Renal pelvis (tissue), 4 donors: ENCODE measurements around the gene MYRIP. TPM values are rescaled to one million over a fixed set of nuclear protein-coding genes. Genes with fewer than 3 reads are reported as not detected.

Source experiments
- DNase-seq: peaks from one replicate; pipeline ENCODE4 v3.0.0-alpha.2; 2013
- polyA plus RNA-seq, 3 donors: library from polyadenylated mRNA; unstranded; fragments of 120-200 nt; gene quantifications; one replicate each; pipeline ENCODE4 v1.2.1, GENCODE V29; 2013; ENCODE audit not compliant: insufficient read length in 3 of 3

MYRIP gene
- polyA plus RNA-seq, 3 donors, result 1.9 to 2.0 (median 2.0) TPM

DNA sequence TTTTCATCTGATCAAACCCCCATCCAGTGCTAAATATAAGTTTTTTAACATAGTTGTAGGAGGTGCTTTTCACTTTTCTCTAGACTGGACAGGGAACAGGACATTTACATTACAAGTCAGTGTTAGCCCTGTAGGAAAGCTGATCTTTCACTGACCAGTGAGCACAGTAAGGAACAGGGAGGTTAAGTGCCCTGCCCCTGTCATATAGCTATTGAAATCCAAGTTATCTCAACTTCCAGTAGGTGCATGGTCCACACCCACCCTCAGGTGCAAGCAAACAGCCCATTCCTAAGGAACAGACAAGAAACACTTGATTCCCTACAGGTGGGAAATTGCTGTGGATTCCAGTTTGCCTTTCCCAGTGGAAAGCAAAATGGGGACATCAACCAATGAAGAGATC, 421.0 kb downstream of the MYRIP start:
- no peak for DNase-seq

DNA sequence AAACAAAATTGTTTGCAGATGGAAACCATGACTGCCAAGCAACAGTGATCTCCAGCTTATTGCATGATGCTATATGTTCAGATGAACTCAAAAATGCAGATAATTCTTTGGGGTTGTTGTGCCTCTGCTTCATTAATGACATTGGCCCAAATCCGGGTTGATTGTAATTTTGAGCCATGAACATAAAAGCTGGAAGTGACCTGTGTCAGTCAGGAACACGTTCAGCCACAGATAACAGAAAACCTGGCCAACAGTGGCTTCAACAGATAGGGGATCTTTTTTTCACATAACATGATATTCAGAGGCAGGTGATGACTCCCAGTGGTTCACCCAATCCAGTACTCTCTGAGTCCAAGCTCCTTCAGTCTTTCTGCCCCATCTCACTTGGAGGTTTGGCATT, 423.2 kb downstream of the MYRIP start:
- no peak for DNase-seq

DNA sequence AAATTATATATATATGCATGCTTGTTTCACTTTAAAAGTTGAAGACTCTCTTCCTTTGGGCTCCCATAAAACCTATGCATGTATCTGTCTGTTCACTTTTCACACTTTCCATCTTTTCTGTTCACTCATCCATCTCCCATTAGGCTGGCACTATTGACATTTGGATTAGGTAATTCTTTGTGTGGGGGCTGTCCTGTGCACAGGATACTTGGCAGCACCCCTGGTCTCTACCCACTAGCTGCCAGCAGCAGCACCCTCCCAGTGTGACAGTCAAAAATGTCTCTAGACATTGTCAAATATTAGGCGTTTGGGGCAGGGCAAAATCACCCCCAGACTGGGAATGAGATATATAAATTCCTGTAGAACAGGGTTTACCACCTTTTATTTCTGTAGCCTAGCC, 427.8 kb downstream of the MYRIP start:
- no peak for DNase-seq

DNA sequence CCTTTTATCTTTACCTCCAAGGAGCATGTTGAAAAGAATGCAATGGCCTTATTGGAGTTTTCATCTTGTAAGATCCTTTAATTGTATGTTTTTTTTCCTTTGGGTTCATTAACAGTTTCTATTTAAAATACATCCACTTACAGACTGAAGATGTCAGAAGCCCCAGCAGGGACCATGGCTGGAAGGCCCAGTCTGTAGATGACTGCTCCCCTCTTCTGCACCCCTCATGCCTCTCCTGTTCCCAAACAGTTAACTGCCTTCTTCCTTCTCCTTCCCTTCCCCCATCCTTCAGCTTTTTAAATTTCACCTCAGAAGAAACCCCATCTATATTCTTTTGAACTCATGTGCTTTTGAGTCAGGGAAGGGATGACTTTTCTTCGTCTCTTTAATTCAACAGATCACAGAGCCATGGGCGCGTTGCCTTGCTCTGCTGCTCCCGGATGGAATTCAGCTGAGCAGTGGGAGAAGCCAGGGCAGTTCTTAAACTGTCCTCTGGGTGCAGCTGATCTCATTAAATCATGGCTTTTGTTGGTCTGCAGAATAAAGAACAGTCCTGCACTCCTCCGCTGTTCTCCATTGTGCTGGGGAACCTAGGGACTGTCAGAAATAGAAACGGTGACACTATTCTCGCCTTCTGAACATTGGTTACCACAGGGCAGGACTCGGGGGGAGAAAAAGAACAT, 428.6 kb downstream of the MYRIP start:
- DNase-seq, result peak; percentile 31

DNA sequence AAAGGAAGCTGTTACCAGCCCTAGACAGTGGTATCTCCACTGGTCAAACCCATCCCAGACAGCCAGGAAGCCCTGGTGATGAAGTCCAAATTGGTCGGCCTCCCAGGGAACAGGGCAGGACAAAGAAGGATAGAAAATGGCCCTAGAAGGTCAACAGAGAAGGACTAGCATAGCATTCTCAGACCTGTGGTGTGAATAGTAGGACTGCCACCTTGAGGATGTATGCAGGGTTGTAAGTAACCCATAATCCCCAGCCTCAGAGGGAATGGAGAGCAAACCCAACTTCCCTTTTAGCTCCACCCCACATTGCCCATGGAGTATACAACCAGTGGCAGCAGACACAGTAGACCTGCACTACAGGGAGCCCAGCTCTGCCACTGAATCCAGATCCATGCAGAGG, 431.5 kb downstream of the MYRIP start:
- no peak for DNase-seq

DNA sequence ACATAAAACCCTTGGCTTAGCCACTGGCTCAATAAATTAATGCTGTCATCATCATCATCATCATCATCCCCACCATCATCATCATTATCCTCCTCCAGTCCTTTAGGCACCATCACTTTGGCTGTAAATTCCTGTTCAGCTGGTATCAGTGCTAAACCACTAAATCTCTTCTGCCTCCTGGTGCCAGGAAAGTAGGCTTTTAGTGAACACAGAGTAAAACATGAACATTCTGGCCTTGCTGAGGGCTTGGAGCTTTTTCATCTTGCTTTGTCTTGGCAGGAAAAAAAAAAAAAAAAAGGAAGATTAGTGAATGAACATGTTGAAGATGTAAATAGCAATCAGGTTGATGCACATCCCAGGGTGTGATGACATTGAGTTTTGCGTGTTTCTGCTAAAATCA, 432.8 kb downstream of the MYRIP start:
- DNase-seq, result no peak

DNA sequence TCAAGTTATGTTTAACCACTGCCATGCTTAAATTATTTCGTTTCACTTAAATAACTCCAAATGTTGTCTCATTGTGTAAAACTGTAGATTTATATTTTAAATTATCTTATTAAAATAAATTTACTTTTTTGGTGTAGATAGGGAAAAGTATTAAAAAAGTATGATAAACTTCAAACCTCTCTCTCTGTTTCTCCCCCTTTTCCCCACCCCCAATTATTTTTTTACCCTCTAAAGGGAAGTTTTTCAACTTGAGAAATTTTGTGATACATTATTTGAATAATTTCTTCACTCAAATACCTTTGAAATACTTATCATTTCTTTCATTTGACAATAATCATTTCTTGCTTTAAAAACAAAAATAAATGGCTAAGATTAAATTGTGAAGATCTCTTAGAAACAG, 433.2 kb downstream of the MYRIP start:
- no peak for DNase-seq

DNA sequence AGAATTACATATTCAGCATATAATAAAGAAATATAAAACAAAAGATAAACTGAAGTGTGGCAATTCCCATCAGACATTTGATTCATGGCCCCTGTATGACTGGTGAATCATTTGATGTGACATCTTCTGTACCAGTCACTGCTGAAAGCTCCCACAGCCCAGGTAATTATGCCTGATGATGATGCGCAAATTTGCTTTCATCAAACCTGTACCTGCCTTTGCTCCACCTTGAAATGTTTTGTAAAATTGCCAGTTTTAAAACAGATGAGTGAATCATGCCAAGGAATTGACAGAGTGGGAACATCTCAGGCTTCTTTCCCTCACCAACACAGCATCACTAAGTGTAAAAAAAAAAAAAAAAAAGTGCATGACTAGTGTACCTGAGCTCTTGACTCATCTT, 433.6 kb downstream of the MYRIP start:
- DNase-seq, result no peak

DNA sequence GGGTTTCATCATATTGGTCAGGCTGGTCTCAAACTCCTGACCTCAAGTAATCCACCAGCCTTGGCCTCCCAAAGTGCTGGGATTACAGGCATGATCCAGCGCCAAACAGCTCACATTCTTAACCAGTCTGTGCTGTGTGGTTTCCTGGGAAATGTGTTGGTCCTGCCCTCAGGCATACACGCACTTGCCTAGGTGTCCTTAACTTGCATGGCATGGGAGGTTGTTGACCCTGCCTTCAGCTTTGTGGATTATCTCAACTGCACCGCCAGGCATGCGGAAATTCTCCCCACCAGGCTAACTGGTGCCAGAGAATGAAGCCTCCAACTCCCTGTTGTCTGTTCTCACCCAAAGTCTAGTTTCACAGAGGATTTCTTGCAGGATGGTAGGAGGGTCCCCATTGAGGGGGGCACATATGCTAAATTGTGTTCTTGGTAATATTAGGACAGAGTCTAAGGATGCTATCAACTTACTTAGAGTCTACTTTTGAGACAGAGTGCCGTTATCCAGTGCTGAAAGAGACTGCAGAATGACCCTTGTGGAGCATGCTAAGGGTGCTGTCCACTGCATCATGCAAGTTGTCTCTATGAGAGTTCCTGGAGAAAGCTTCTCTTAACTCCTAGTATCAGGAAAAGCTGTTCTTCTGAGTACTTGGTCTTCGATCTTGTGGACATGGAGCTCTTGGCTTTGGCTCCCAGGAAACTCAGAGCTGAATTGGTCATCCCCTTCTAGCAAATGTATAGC, 438.5 kb downstream of the MYRIP start:
- DNase-seq, result no peak

DNA sequence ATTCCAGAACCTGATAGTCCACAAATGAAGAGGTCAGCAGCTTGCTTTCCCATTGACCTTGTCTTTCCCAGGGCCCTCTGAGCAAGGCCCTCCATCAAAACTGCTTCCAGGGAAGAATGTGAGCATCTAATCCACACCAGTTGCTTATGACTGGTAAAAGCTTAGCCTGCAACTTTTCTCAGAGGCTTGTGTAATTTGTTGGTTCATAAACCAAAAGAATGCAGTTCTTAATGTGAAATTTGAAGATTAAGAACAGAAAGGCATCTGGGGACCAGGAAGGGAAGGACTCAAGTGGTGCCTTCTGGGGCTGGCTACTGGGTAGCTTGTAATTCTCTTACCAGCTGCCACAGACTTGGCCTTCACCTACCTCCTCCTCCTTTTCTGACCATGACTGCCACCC, 439.2 kb downstream of the MYRIP start:
- no peak for DNase-seq

DNA sequence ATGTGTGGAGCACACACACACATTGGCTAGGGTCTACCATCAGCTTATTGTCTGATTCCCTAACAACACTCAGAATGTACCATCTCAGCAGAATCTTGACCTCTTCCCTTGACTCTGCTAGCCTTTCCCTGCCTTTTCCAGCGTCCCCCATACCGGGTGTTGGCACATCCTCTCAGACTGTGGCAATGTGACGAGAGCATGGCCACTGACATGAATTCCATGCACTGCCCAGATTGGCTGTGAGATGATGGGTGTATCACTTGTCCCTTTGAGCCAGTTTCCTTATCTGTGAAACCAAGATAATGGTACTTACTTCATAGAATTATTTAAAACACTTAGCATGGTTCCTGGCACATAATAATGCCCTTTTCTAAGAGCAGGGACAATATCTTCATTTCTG, 439.8 kb downstream of the MYRIP start:
- no peak for DNase-seq

DNA sequence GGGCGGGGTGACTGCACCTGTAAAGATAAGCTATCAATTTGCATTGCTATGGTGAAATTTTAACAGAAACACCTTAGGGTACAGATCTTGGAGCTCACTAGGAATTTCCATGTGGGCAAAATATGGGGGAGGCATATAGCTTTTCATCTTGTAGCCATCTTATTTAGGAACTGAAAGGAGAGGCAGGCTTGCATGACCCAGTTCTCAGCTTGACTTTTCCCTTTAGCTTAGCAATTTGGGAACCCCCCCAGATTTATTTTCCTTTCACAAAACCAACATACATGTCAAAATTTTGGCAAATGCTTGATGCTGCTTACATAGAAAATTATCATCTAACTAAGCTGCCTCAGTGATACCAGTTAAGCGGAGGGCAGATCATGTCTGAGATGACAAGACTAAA, 445.1 kb downstream of the MYRIP start:
- DNase-seq, result no peak

DNA sequence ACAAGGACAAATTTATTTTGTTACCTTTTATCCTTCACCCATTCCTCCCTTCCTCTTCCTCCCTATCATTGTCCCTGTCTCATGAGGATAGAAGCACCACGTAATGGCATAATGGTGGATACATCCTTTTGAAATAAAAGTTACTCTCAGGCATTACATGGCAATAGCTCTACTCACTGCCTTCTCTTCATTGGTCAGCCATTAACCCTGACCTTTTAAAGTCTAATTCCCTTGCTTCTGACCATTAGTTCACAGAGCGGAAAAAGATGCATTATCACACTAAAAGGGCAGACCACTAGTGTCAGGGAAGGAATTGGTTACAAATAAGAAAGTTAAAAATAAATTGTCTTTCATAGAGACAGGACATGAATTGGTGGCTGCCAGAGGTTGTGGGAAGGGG, 445.5 kb downstream of the MYRIP start:
- no peak for DNase-seq

DNA sequence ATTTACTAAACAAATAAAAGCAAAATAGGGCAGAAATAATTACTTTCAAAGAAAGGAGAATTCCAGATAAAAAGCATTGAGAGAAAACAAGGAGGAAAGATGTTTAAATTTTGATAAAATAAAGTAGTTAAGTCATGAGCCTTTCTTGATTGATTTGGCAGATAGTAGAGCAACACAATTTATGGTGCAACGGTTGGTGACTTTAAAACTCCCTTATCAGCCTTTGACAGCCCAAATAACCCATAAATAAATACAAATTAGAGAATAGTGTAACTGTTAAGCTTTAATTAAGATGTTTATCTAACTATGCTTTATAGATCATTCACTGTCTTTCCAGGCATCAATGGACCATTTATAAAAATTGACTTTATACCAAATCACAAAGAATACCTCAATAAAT, 446.1 kb downstream of the MYRIP start:
- no peak for DNase-seq

DNA sequence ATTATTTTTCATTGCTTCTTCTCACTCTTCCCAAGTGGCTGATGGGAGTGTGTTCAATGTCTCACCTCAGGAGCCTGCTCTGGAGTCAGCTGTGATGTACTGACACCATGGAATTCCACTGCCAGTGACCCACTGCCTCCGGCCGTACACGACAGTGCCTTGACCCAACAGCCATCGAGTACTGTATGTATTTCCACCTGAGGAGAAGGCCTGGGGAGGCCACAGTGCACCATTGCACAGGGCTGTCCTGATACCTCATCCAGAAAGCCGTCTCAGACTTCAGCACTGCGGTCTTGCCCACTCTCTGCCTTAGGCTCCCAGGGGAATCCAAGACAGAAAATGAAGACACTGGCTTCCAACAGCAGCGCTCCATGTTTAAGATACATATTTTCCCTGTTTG, 448.7 kb downstream of the MYRIP start:
- DNase-seq, result no peak

DNA sequence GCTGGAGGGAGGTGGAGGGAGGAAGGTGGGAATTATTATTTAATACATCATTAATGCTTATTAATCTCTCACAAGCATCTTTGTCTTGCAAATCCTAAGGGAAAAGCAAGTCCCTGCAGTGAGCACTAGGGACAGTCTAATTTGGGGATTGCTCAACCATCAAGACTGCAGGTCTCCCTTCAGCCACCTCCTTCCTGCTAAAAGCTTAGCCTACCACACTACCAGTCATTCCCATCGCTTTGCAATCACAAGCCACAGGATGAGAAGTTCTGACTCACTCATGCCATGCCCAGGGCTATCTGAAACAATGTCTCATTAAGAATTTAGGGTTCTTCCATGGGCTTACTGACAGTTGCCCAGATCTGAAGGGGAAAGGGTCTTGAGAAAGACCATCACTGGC, 449.1 kb downstream of the MYRIP start:
- no peak for DNase-seq

DNA sequence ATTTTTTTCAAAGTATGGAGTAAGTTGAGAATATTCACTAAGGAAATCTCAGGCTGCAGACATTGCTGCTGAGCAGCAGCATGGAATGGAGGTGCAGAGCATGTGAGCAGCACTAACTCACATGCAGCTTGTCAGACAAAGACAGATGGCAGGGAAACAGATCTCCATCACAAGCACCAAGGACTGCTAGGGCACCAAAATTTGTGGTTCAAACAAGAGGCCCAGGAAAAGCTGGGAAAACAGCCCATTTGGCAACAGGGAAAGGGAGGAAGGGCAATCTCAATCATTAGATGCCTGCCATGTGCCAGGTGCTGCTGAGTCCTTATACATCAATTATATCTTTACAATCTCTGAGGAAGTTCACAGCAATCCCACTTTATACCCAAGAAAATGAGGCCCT, 452.9 kb downstream of the MYRIP start:
- DNase-seq, result no peak

DNA sequence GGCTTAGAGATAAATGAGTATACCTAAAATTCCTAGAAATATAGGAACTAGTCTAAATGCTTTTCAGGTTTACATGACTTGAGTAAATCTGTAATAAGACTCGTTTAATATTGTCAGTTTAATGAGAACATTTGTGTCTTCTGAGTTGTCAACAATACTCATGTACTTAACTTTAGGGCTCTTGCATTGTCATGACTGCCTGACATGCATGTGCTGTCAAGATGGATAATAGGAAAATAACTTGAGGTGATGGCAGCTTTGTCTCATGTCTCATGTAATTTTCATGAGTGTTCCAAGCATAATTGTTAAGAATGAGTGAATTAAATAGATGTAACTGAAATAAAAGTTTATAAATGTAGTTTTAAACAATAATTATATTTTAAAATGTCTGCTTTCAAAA, 455.0 kb downstream of the MYRIP start:
- no peak for DNase-seq

DNA sequence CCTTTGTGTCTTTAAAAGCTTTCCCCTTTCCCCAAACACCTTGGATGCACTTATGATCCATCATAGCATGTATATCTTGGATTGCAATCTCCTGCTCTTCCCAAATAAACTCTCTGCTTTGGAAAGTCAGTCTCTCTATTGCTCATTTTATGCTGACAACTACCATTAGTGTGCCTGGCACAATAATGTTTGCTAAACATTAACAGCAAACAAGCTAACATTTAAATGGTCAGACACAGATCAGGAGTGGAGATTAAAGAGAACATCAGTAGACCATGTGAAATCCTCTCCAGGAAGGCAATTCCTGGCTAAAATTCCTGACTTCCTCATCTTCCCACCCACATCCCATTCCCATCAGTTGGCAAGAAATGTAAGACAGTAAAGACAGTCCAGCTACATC, 455.8 kb downstream of the MYRIP start:
- DNase-seq, result no peak

DNA sequence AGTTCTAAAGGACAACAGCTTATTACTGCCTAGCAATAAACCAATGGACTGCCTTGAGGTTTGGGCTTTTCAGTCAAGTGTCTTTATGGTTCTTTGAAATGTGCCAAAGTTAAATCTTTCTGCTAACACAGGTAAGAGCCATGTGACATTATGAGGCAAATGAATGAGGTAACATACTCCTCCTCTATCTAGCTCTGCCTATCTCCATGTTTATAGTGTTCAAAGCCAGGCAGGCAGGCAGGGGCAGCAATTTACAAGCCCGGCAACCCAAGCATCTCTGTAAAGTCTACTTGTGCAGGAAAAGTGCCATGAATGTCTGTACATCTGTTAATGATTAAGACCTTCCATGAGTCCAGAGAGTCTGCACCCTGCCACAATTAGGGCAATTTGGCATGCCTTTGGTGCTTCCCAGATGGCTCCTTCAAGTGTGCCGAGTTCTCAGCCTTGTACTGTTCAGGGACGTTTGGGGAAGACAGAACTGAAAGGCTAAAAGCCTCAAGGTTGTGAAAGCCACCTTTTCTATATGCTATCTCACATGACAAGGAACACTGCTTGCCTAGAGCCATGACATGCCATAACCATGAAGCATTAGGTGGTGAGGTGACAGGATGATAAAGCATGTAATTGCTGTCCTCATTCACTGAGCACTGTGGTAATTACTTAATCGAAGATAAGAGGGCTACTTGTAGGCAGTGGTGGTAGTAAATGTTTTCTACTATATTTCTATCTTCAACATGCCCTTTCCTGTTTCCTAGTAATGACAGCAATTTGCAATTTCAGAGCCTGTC, 458.7 kb downstream of the MYRIP start:
- no peak for DNase-seq

DNA sequence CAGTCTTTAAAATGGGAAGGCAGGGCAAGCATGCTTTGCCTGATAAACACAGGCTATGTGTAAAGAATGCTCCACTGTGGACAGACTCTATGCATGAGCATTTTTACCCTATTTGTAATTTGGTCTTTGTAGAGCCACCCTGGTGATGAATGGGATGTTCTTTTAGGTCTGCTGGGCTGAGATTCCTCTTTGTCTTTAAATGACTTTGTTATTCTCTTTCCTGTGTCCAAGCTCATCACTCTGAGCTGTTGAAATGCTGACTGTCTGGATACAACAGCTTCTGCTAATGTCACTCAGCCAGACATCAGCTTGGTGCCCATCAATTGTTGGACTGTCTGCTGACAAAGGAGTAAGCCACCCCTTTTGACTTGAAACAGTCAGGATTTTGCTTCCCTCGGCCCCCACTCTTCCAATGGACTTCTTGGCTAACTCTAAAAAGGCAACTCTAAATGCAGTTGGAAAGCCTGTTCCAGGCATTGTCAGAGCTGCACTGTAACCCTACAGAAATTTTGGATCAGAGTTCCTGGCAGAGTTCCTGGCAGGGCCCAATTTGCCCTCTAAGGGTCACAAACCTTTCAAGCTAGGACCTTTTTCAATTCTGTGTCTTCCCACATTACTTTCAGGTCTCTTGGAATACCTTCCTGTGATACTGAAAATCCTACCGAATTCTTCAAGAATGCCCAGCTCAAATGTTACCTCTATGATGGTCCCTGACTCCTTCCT, 459.6 kb downstream of the MYRIP start:
- no peak for DNase-seq

DNA sequence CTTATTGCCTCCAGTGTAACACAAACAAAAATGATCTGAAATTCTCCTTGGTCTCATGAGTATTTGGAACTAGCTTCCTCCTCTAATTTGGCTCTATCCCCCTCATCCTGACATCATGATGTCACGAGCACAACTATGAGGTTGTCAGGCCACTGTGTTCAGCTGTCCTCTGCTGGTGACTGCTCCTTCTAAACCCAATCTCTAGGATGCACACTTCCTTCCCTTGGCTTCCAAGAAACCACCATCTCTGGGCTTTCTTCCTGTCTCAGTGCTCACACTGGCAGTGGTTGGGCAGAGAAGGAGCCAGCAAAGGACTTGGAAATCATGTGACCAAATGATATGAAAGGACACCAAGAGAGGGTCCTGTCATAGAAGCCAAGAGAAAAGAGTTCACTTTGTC, 469.4 kb downstream of the MYRIP start:
- DNase-seq, result no peak

DNA sequence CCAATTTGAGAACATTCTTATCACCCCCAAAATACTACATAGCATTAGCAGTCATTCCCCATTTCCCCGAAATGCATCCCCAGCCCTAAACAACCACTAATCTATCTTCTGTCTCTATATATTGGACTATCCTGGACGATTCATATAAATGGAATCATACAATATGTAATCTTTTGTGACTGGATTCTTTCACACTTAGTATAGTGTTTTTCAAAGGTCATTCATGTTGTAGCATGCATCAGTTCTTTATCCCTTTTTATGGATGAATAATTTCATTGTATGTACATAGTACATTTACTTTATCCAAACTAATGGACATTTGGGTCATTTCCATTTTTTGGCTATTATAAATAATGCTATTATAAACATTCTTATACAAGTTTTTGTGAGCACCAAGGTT, 472.6 kb downstream of the MYRIP start:
- no peak for DNase-seq
